NCI-H1694 treated with DMSO at 0.1 percent for 48 hours (cell line): ENCODE data around the gene OGFOD1.
A peak's percentile ranks its signal among the peaks of the same experiment; 100 is the strongest.

Source experiments
- DNase-seq: peaks from one replicate; lab custom pipeline; 2025; lab: John Stamatoyannopoulos, UW

The OGFOD1 gene

GRCh38 chr16:56450986-56451752 lies at the start of gene OGFOD1, which contains the start of gene NUDT21:
Gene OGFOD1 (plus strand): TSS chr16:56451554. CDS start chr16:56451613, 59 bp downstream.
Gene NUDT21 (minus strand): TSS chr16:56451332. CDS start chr16:56451202, 130 bp downstream.
- DNase-seq: peak; percentile 95

GRCh38 chr16:56405977-56406672 lies 45.2 kb upstream of the OGFOD1 start:
- DNase-seq: no peak

DNA sequence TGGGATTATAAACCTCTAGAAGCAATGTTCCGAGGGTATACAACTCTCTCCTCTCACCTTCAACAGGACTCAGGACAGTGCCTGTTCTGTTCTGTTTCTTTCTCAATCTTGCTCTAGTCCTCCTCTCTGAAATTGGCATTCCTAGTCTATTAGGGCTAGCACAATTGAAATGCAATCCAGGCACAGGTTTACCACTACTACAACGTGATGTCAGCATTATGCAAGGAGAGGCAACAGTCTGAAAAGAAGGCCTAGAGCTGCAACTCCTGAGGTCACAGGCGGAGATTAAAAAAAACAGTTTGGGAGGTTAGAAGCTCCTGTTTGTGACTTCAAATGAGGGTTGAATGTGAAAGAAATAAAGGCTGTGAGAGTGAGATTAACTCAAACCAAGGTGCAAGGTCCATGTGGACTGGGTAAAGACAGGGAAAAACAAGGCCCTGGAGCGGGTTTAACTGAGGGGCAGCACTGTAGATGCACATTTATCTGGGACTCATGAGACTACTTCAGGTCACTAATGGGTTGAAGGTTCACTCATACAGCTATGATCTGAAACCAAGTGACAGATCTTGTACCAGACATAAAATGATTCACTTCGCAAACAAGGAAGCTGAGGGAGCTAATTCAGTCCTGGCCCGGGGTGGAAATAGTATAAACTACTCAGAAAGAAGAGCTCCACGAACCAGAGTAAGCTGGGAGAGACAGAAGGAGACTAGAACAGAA lies 42.8 kb upstream of the OGFOD1 start:
- no peak for DNase-seq

DNA sequence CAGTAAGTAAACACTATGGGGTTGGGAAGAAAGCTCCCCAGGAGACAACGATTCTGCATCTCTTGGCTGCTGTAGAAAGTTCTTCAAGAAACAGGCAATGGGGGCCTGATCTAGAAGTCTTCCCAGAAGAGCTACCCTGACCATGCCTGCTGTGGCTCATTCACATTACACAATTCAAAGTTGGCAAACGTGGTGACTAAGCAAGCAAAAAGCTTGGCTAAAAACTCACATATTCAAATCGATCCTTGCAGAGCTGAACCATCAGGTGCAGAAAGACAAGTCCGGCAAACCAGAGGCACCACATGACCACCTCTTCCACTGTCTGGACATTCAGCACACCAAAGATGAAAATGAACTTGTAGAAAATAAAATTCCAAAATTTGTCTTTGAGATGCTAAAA lies 42.2 kb upstream of the OGFOD1 start:
- DNase-seq: no peak

GRCh38 chr16:56411123-56411522 lies 40.2 kb upstream of the OGFOD1 start:
- no peak for DNase-seq

DNA sequence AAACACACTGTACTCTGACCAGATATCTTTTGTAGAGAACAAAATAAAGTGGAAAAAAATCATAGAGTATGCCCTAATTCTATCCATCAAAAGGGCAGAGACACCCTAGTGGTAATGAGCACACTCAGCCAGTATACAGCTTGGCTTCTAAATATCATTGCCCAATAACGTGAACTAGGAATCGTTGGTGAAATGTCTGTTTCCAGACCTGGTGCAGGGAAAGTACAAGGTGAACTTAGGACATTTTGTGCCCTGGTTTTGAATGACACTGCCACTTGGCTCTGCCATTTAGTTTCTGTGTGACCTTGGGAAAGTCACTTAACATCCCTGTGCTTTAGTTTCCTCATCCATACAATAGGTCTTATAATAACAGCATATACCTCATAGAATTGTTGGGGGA lies 39.7 kb upstream of the OGFOD1 start:
- DNase-seq: no peak

DNA sequence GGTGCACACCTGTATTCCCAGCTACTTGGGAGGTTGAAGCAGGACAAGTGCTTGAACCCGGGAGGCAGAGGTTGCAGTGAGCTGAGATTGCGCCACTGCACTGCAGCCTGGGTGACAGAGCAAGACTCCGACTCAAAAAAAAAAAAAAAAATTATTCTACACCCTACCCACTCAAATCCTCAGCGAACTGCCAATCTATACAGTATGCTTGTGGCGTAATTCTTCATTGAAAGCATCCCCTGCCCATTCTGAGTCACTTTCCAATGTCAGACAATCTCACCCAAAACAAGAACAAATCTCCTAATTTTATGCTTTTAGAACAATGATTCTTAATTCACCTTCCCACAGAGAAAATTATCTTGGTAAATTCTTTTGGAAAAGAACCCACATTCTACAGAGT lies 38.0 kb upstream of the OGFOD1 start:
- DNase-seq: no peak

DNA sequence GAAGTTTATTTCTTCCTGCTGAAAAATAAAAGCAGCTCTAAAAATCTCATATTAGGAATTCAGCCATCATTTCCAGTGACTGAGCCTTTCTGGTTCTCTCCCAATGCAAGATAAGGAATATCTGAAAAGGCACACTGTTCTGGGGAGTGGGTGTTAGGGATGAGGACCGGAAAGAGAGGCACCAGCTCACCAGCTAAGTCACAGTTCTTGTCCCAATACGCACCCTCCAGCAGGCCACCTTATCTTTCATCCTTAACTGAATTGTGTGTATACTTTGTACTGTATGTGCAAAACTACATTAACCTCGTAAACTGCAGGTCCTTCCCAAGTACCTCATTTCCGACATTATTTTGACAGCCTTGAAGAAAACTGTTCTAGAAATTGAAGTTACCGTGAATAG lies 37.0 kb upstream of the OGFOD1 start:
- DNase-seq: no peak

DNA sequence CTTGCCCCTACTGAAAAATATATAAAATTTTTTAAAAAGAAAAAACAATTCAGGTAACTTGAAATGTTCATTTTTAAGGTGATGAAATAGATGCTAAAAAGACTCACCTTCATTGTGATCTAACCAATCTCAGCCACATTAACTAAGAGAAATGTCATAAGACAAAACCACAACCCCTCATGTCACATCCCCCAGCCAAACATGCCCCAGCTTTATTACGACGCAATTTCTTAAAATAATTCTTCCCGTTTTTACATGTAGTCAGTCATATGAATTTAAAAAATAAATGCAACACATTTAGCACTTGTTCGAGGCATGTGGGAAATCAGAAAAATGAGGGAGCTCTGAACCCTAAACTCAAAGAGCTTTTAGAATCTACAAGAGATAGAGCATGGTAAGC lies 35.5 kb upstream of the OGFOD1 start:
- DNase-seq: no peak

DNA sequence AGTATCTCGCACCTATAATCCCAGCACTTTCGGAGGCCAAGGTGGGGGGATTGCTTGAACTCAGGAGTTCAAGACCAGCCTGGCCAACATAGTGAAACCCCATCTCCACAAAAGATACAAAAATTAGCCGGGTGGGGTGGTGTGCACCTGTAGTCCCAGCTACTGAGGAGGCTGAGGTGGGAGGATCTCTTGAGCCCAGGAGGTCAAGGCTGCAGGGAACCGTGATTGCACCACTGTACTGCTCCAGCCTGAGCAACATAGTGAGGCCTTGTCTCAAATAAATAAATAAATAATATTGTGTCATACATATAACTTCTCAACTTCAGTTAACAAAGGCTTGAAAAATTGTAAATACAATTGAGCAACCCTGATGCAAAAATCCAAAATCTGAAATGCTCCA lies 34.2 kb upstream of the OGFOD1 start:
- no peak for DNase-seq

DNA sequence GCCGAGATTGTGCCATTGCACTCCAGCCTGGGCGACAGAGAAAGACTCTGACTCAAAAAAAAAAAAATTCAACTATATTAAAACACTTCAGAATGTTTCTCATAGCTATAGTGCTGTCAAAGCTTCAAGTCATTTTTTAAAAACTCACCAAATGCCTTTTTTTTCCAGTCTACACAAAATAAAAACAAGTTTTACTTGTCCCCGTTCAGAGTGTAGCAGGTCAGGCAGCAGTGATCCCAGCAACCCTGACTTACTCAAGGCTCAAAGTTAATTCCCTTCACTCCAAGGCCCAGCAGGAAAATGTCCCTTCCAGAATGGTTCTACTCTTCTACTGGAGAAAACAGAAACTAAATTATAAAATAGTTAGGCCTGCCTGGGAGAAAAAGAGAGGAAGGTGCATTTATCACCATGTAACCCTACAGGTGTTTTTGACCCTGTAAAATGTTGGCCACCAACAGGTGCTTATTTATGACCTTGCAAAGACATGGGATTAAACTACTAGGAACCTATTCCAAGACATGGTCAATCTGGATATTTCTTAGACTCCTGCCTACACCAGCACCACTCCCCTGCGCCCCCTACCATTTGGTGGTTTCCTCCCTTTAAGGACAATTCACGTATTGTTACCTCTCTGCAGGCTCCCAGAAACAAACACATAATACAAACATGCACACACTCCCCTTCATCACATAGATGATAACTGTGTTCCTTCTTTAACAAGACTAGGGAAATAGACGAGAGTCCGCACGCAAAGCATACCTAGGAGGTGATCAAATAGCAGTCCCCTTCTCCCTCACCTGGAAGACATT lies 31.4 kb upstream of the OGFOD1 start:
- no peak for DNase-seq

DNA sequence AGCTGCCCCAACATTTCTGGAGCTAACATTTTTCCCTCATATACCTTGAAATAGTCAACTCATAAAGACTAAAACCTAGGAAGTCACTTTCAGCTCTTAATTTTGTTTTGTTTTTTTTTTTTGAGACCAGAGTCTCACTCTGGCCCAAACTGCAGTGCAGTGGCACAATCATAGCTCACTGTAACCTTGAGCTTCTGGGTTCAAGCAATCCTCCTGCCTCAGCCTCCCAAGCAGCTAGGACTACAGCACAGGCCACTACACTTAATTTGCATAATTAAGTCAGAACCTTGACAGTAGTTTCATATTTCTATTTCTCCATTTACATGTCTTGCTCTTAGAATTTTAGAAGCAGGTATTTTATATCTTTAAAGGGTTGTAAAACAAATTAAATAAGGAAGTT lies 30.7 kb upstream of the OGFOD1 start:
- DNase-seq: no peak

GRCh38 chr16:56421313-56421712 lies 30.0 kb upstream of the OGFOD1 start:
- no peak for DNase-seq

GRCh38 chr16:56421976-56422669 lies 29.2 kb upstream of the OGFOD1 start:
- no peak for DNase-seq

DNA sequence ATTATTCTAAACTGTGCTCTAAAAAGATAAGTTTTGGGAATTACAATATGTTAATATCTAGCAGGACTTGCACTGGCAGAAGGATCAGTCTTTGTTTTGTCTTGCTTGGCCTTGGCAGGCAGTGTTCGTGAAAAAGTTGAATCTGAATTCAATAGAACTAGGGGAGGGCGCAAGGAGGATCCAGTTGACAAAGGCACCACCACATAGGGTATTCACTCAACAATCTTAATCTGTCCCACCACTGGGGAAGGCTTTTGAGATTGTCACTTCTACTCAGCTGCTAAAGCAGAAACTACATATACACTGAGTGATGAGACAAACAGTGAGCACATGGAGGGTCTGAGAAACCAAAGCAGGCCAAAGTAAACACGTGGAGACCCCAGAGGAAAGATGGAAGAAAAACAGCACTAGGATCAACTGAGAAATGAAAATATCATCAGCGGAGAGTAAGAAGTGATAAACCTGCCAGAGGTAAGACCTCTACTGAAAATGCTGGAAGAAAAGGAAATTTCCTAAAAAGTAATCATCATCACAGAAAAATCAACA lies 28.4 kb upstream of the OGFOD1 start:
- DNase-seq: no peak

- DNase-seq: no peak
Observed at GRCh38 chr16:56423584-56424403, 27.6 kb upstream of the OGFOD1 start.

DNA sequence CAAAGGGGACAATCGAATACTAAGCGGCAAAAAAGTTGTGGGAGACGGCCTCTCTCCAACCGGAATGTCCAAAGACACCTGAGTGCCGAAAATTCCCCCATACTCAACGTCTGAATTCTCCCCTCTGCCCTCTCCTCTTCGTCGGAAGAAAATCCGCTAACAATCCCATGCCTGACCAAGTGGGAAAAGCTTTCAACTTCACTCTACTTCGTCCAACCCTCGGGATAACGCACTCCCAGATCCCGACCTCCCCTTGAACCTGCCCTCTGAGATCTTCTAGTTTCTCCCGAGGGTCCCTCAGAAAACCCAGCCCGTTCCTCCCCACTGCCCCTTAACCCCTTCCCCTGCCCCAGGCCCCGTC lies 27.0 kb upstream of the OGFOD1 start:
- no peak for DNase-seq

- no peak for DNase-seq
Observed at GRCh38 chr16:56424791-56425438, 26.4 kb upstream of the OGFOD1 start.

DNA sequence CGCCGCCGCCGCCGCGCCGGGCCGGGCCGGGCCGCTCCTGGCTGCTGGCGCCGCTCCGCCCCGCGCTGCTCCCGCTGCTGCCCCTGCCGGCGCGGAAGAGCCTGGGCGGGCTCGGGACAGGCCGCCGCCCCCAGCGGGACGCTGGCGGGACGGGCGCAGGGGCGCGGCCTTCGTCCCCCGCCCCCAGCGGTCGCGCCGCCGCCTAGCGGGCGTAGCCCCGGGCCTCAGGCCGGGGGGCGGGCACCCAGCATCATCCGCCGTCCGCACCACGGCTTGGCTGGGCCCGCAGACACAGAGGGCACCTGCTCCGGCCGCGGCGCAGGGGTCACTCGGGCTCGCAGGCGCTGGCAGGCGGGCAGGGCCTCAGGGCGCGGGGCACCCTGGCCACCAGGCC lies 25.9 kb upstream of the OGFOD1 start, which contains the start of gene AMFR:
Gene AMFR (minus strand): TSS at position 107 of the 394 bp plus-strand sequence. CDS start 218 bp downstream, outside the sequence.
- DNase-seq: no peak

GRCh38 chr16:56426585-56426984 lies 24.8 kb upstream of the OGFOD1 start:
- no peak for DNase-seq
